ENCODE data around the gene FSD1L.
"Not testable (repeated sequence)": the region's sequence is repeated elsewhere in the genome, so short reads cannot be mapped to it uniquely, and the experiment has no call there.

The FSD1L gene

GRCh38 chr9:105572455-105572854 lies 124.6 kb downstream of the FSD1L start:
- Histone ChIP-seq H3K9me2 (replicated peaks; ENCODE audit: insufficient read depth, low read length) (no peaks in the 10 kb centered on the region), H3K79me2 (ENCODE audit: low read length) (no peaks in the 10 kb centered on the region), H4K20me1 (ENCODE audit: insufficient read depth, low read length) (no peaks in the 10 kb centered on the region), H3K4me1 (ENCODE audit: low read length) (no peaks in the 10 kb centered on the region), H3K27me3 (replicated peaks; ENCODE audit: insufficient read depth, low read length) (no peaks in the 10 kb centered on the region), H3K4me2 (ENCODE audit: low read depth, low read length) (no peak overlapping the region), H3F3A (ENCODE audit: insufficient read depth, low read length) (no peaks in the 10 kb centered on the region), H3K36me3 (replicated peaks; ENCODE audit: insufficient read depth, low read length) (no peaks in the 10 kb centered on the region), H2AFZ (ENCODE audit: low read length) (no peak overlapping the region), H3K4me3 (ENCODE audit: low read length) (no peak overlapping the region), H3K9ac (ENCODE audit: low read length) (no peak overlapping the region), H3K9me3 (replicated peaks; ENCODE audit: insufficient read depth, low read length) (no peaks in the 10 kb centered on the region), H3K27ac (ENCODE audit: low read length) (no peak overlapping the region)
- no peak for DNase-seq
- TF ChIP-seq, protein P1, sequence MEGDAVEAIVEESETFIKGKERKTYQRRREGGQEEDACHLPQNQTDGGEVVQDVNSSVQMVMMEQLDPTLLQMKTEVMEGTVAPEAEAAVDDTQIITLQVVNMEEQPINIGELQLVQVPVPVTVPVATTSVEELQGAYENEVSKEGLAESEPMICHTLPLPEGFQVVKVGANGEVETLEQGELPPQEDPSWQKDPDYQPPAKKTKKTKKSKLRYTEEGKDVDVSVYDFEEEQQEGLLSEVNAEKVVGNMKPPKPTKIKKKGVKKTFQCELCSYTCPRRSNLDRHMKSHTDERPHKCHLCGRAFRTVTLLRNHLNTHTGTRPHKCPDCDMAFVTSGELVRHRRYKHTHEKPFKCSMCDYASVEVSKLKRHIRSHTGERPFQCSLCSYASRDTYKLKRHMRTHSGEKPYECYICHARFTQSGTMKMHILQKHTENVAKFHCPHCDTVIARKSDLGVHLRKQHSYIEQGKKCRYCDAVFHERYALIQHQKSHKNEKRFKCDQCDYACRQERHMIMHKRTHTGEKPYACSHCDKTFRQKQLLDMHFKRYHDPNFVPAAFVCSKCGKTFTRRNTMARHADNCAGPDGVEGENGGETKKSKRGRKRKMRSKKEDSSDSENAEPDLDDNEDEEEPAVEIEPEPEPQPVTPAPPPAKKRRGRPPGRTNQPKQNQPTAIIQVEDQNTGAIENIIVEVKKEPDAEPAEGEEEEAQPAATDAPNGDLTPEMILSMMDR (IDR thresholded peaks at IDR 0.05; ENCODE audit: low read length): no peak
- TF ChIP-seq EZH2phosphoT487 (IDR thresholded peaks at IDR 0.05; ENCODE audit: low read length) (no peak), EZH2 (optimal IDR thresholded peaks at IDR 0.05; ENCODE audit: low read depth, low read length) (no peak)

DNA sequence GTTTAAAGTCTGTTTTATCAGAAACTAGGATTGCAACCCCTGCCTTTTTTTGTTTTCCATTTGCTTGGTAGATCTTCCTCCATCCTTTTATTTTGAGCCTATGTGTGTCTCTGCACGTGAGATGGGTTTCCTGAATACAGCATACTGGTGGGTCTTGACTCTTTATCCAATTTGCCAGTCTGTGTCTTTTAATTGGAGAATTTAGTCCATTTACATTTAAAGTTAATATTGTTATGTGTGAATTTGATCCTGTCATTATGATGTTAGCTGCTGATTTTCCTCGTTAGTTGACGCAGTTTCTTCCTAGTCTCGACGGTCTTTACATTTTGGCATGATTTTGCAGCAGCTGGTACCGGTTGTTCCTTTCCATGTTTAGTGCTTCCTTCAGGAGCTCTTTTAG lies 132.1 kb downstream of the FSD1L start:
- not testable (repeated sequence) for H3K27ac ChIP-seq (ENCODE audit: low read length); H3F3A ChIP-seq (ENCODE audit: insufficient read depth, low read length); H3K9me3 ChIP-seq (replicated peaks; ENCODE audit: insufficient read depth, low read length); H3K79me2 ChIP-seq (ENCODE audit: low read length); H3K4me1 ChIP-seq (ENCODE audit: low read length); H3K4me2 ChIP-seq (ENCODE audit: low read depth, low read length); H4K20me1 ChIP-seq (ENCODE audit: insufficient read depth, low read length); H3K4me3 ChIP-seq (ENCODE audit: low read length); H3K27me3 ChIP-seq (replicated peaks; ENCODE audit: insufficient read depth, low read length); H3K9me2 ChIP-seq (replicated peaks; ENCODE audit: insufficient read depth, low read length); H3K36me3 ChIP-seq (replicated peaks; ENCODE audit: insufficient read depth, low read length); H3K9ac ChIP-seq (ENCODE audit: low read length); DNase-seq; H2AFZ ChIP-seq (ENCODE audit: low read length)

DNA sequence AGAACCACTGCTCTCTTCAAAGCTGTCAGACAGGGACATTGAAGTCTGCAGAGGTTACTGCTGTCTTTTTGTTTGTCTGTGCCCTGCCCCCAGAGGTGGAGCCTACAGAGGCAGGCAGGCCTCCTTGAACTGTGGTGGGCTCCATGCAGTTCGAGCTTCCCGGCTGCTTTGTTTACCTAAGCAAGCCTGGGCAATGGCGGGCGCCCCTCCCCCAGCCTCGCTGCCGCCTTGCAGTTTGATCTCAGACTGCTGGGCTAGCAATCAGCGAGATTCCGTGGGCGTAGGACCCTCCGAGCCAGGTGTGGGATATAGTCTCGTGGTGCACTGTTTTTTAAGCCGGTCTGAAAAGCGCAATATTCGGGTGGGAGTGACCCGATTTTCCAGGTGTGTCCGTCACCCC lies 133.7 kb downstream of the FSD1L start:
- H3K9me2 ChIP-seq (replicated peaks; ENCODE audit: insufficient read depth, low read length); H3K9ac ChIP-seq (ENCODE audit: low read length); H3K4me2 ChIP-seq (ENCODE audit: low read depth, low read length); H3F3A ChIP-seq (ENCODE audit: insufficient read depth, low read length); H3K9me3 ChIP-seq (replicated peaks; ENCODE audit: insufficient read depth, low read length); H2AFZ ChIP-seq (ENCODE audit: low read length); H3K4me3 ChIP-seq (ENCODE audit: low read length); H4K20me1 ChIP-seq (ENCODE audit: insufficient read depth, low read length); H3K36me3 ChIP-seq (replicated peaks; ENCODE audit: insufficient read depth, low read length); H3K79me2 ChIP-seq (ENCODE audit: low read length); H3K27ac ChIP-seq (ENCODE audit: low read length); H3K4me1 ChIP-seq (ENCODE audit: low read length); DNase-seq; H3K27me3 ChIP-seq (replicated peaks; ENCODE audit: insufficient read depth, low read length): not testable (repeated sequence)

- no peaks in the 10 kb centered on the region for H3K4me1 ChIP-seq (ENCODE audit: low read length)
- no peak for DNase-seq
- H2AFZ ChIP-seq (ENCODE audit: low read length): no peak overlapping the region
- H3K9me2 ChIP-seq (replicated peaks; ENCODE audit: insufficient read depth, low read length): no peaks in the 10 kb centered on the region
- no peak overlapping the region for H3K4me3 ChIP-seq (ENCODE audit: low read length)
- H3K9me3 ChIP-seq (replicated peaks; ENCODE audit: insufficient read depth, low read length): no peaks in the 10 kb centered on the region
- no peak overlapping the region for H3K4me2 ChIP-seq (ENCODE audit: low read depth, low read length)
- H3K79me2 ChIP-seq (ENCODE audit: low read length): no peaks in the 10 kb centered on the region
- H3K36me3 ChIP-seq (replicated peaks; ENCODE audit: insufficient read depth, low read length): peaks cover 4% of the 10 kb centered on the region; the same call in 1 of the 2 replicates
- H3F3A ChIP-seq (ENCODE audit: insufficient read depth, low read length): no peaks in the 10 kb centered on the region
- H3K27me3 ChIP-seq (replicated peaks; ENCODE audit: insufficient read depth, low read length): no peaks in the 10 kb centered on the region
- H4K20me1 ChIP-seq (ENCODE audit: insufficient read depth, low read length): no peaks in the 10 kb centered on the region
- H3K9ac ChIP-seq (ENCODE audit: low read length): no peak overlapping the region
- H3K27ac ChIP-seq (ENCODE audit: low read length): no peak overlapping the region
- TF ChIP-seq EZH2 (optimal IDR thresholded peaks at IDR 0.05; ENCODE audit: low read depth, low read length) (no peak), EZH2phosphoT487 (IDR thresholded peaks at IDR 0.05; ENCODE audit: low read length) (no peak)
- TF ChIP-seq, protein P1 (IDR thresholded peaks at IDR 0.05; ENCODE audit: low read length): no peak
Measured at GRCh38 chr9:105593145-105593544, 145.3 kb downstream of the FSD1L start.
